Measurements from ENCODE around the gene UCN. TPM values are rescaled to one million over a fixed set of nuclear protein-coding genes. Genes with fewer than 3 reads are reported as not detected.
"Not testable (repeated sequence)": the region's sequence is repeated elsewhere in the genome, so short reads cannot be mapped to it uniquely, and the experiment has no call there.

Gene UCN
- total and polyA plus RNA-seq, 2 donors = 1.1 to 1.5 TPM

GRCh38 chr2:27288610-27289009 is 19.6 kb downstream of the UCN start:
- 6% methylated on average over 3 of the region's 3 CpGs for WGBS
- Histone ChIP-seq H3K27ac (ENCODE audit: low read depth) (no peak overlapping the region), H3K4me3 (ENCODE audit: low read depth, low read length) (no peak overlapping the region), H3K4me1 (ENCODE audit: insufficient read depth) (peaks cover 3% of the 10 kb centered on the region), H3K36me3 (ENCODE audit: insufficient read depth) (no peaks in the 10 kb centered on the region)
- DNase-seq (ENCODE audit: extremely low spot score) = no peak

GRCh38 chr2:27285481-27285880 is 22.8 kb downstream of the UCN start:
- no peak overlapping the region for H3K27ac ChIP-seq (ENCODE audit: low read depth)
- no peaks in the 10 kb centered on the region for H3K4me1 ChIP-seq (ENCODE audit: insufficient read depth)
- 79% methylated on average over 6 of the region's 6 CpGs for WGBS

GRCh38 chr2:27284996-27285395 is 23.2 kb downstream of the UCN start:
- H3K36me3 ChIP-seq (ENCODE audit: insufficient read depth) = no peaks in the 10 kb centered on the region
- no peak for DNase-seq (ENCODE audit: extremely low spot score)
- 89% methylated on average over 1 of the region's 1 CpG for WGBS
- no peak overlapping the region for H3K4me3 ChIP-seq (ENCODE audit: low read depth, low read length)
- no peak overlapping the region for H3K27ac ChIP-seq (ENCODE audit: low read depth)
- no peaks in the 10 kb centered on the region for H3K4me1 ChIP-seq (ENCODE audit: insufficient read depth)

More at GRCh38 chr2:27285481-27285880, 22.8 kb downstream of the UCN start:
- Histone ChIP-seq H3K36me3 (ENCODE audit: insufficient read depth) (no peaks in the 10 kb centered on the region), H3K4me3 (ENCODE audit: low read depth, low read length) (no peak overlapping the region)
- DNase-seq (ENCODE audit: extremely low spot score) = no peak

GRCh38 chr2:27282892-27283291 is 25.4 kb downstream of the UCN start:
- H3K4me3 ChIP-seq (ENCODE audit: low read depth, low read length) = no peak overlapping the region
- H3K36me3 ChIP-seq (ENCODE audit: insufficient read depth) = no peaks in the 10 kb centered on the region
- no peaks in the 10 kb centered on the region for H3K4me1 ChIP-seq (ENCODE audit: insufficient read depth)
- WGBS = 39% methylated on average over 5 of the region's 5 CpGs
- no peak for DNase-seq (ENCODE audit: extremely low spot score)
- H3K27ac ChIP-seq (ENCODE audit: low read depth) = no peak overlapping the region

GRCh38 chr2:27281855-27282559 is 26.2 kb downstream of the UCN start, which contains the start of gene TRIM54:
Gene TRIM54 (plus strand): TSS chr2:27282429. CDS start chr2:27282732, 303 bp downstream.
- no peak for DNase-seq (ENCODE audit: extremely low spot score)
- Histone ChIP-seq H3K4me3 (ENCODE audit: low read depth, low read length) (no peak within 1 kb of the TSS), H3K36me3 (ENCODE audit: insufficient read depth) (no peaks in the 10 kb centered on the region), H3K4me1 (ENCODE audit: insufficient read depth) (no peaks in the 10 kb centered on the region), H3K27ac (ENCODE audit: low read depth) (no peak within 1 kb of the TSS)
- 68% methylated on average over 5 of the region's 5 CpGs for WGBS

- H3K4me3 ChIP-seq (ENCODE audit: low read depth, low read length) = no peak overlapping the region
- no peaks in the 10 kb centered on the region for H3K36me3 ChIP-seq (ENCODE audit: insufficient read depth)
- DNase-seq (ENCODE audit: extremely low spot score) = no peak
- WGBS = 74% methylated on average over 3 of the region's 3 CpGs
- no peaks in the 10 kb centered on the region for H3K4me1 ChIP-seq (ENCODE audit: insufficient read depth)
- H3K27ac ChIP-seq (ENCODE audit: low read depth) = no peak overlapping the region
Measured at GRCh38 chr2:27281442-27281841, 26.8 kb downstream of the UCN start.

- no peak for DNase-seq (ENCODE audit: extremely low spot score)
- H3K27ac ChIP-seq (ENCODE audit: low read depth) = no peak overlapping the region
- 77% methylated on average over 3 of the region's 3 CpGs for WGBS
Measured at GRCh38 chr2:27280826-27281225, 27.4 kb downstream of the UCN start.

GRCh38 chr2:27278010-27278409 is 30.2 kb downstream of the UCN start:
- no peaks in the 10 kb centered on the region for H3K36me3 ChIP-seq (ENCODE audit: insufficient read depth)
- no peaks in the 10 kb centered on the region for H3K4me1 ChIP-seq (ENCODE audit: insufficient read depth)
- WGBS = 67% methylated on average over 1 of the region's 1 CpG
- no peak for DNase-seq (ENCODE audit: extremely low spot score)
- H3K4me3 ChIP-seq (ENCODE audit: low read depth, low read length) = no peak overlapping the region
- no peak overlapping the region for H3K27ac ChIP-seq (ENCODE audit: low read depth)

More at GRCh38 chr2:27280826-27281225, 27.4 kb downstream of the UCN start:
- Histone ChIP-seq H3K36me3 (ENCODE audit: insufficient read depth) (no peaks in the 10 kb centered on the region), H3K4me1 (ENCODE audit: insufficient read depth) (no peaks in the 10 kb centered on the region), H3K4me3 (ENCODE audit: low read depth, low read length) (no peak overlapping the region)

GRCh38 chr2:27275211-27276150 is 32.8 kb downstream of the UCN start, which contains the start of gene DNAJC5G:
Gene DNAJC5G (plus strand): TSS chr2:27275433. CDS start chr2:27276729, 1,296 bp downstream.
- WGBS = 80% methylated on average over 39 of the region's 39 CpGs
- Histone ChIP-seq H3K27ac (ENCODE audit: low read depth) (no peak within 1 kb of the TSS), H3K36me3 (ENCODE audit: insufficient read depth) (no peaks in the 10 kb centered on the region), H3K4me1 (ENCODE audit: insufficient read depth) (no peaks in the 10 kb centered on the region), H3K4me3 (ENCODE audit: low read depth, low read length) (no peak within 1 kb of the TSS)
- no peak for DNase-seq (ENCODE audit: extremely low spot score)

- WGBS = 71% methylated on average over 15 of the region's 15 CpGs
- not testable (repeated sequence) for H3K36me3 ChIP-seq (ENCODE audit: insufficient read depth); H3K4me1 ChIP-seq (ENCODE audit: insufficient read depth); DNase-seq (ENCODE audit: extremely low spot score); H3K4me3 ChIP-seq (ENCODE audit: low read depth, low read length); H3K27ac ChIP-seq (ENCODE audit: low read depth)
Measured at GRCh38 chr2:27272537-27273522, 35.4 kb downstream of the UCN start.

GRCh38 chr2:27271631-27272340 is 36.5 kb downstream of the UCN start:
- no peaks in the 10 kb centered on the region for H3K4me1 ChIP-seq (ENCODE audit: insufficient read depth)
- no peak overlapping the region for H3K4me3 ChIP-seq (ENCODE audit: low read depth, low read length)
- H3K36me3 ChIP-seq (ENCODE audit: insufficient read depth) = no peaks in the 10 kb centered on the region
- H3K27ac ChIP-seq (ENCODE audit: low read depth) = no peak overlapping the region
- 50% methylated on average over 11 of the region's 11 CpGs for WGBS
- no peak for DNase-seq (ENCODE audit: extremely low spot score)

GRCh38 chr2:27270670-27271069 is 37.6 kb downstream of the UCN start:
- Histone ChIP-seq H3K4me1 (ENCODE audit: insufficient read depth) (no peaks in the 10 kb centered on the region), H3K27ac (ENCODE audit: low read depth) (no peak overlapping the region), H3K4me3 (ENCODE audit: low read depth, low read length) (no peak overlapping the region), H3K36me3 (ENCODE audit: insufficient read depth) (no peaks in the 10 kb centered on the region)
- 63% methylated on average over 2 of the region's 2 CpGs for WGBS
- no peak for DNase-seq (ENCODE audit: extremely low spot score)

All from urinary bladder (tissue), 4 donors.